ENCODE data around the gene SIK2. TPM values are rescaled to one million over a fixed set of nuclear protein-coding genes. Genes with fewer than 3 reads are reported as not detected.

SIK2 gene
- total RNA-seq, 4 donors from 2014 or later = 16.2 to 27.6 (median 20.9) TPM

DNA sequence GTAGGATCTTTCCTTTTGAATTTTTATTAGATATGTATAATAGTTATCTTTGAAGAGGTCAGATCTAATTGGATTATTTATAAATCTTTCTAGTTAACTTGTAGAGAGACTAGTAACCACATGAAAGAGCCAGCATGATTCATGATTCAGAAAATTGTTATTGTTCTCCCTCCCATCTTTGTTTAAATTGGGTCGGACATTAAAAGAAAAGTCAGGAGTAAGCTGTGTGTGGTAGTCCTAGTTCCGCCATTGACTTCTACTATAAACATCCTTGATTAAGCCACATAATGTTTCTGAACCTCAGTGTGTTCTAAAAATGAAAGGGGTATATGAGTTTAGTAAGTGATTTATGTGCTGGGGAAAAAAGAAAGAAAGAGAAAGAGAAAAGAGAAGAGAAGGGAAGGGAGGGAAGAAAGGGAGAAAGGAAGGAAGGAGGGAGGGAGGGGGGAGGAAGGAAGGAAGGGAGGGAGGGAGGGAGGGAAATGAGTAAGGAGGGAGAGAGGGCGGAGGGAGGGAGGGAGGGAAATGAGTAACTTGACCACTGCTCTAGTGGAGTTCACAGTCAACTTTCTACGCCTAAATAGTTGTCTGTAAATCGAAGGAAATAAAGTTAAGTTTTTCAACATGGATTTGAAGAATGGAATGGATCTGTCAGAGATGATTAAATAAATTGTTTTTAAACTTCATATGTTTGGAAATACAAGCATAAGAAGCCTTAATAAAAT is 32.9 kb downstream of the SIK2 start:
- no peaks in the 10 kb centered on the region for H3K9me3 ChIP-seq
- ATAC-seq = peak; percentile 41
- no peaks in the 10 kb centered on the region for H3K36me3 ChIP-seq
- H3K4me1 ChIP-seq = peaks cover 17 to 56% (median 22%) of the 10 kb centered on the region in 3 donors
- H3K4me3 ChIP-seq = no peak overlapping the region
- 29 to 32% methylated on average over 4 to 5 of the region's 5 CpGs for WGBS, 2 donors (ENCODE audit: low coverage in 1 of 2)
- H3K27ac ChIP-seq = peak overlapping the region; percentile 65 to 81 (median 76)
- TF ChIP-seq EP300 (IDR thresholded peaks at IDR 0.05) (no peak), POLR2AphosphoS5 (IDR thresholded peaks at IDR 0.05) (no peak), POLR2A (IDR thresholded peaks at IDR 0.05) (no peak)
- TF ChIP-seq, protein P1, sequence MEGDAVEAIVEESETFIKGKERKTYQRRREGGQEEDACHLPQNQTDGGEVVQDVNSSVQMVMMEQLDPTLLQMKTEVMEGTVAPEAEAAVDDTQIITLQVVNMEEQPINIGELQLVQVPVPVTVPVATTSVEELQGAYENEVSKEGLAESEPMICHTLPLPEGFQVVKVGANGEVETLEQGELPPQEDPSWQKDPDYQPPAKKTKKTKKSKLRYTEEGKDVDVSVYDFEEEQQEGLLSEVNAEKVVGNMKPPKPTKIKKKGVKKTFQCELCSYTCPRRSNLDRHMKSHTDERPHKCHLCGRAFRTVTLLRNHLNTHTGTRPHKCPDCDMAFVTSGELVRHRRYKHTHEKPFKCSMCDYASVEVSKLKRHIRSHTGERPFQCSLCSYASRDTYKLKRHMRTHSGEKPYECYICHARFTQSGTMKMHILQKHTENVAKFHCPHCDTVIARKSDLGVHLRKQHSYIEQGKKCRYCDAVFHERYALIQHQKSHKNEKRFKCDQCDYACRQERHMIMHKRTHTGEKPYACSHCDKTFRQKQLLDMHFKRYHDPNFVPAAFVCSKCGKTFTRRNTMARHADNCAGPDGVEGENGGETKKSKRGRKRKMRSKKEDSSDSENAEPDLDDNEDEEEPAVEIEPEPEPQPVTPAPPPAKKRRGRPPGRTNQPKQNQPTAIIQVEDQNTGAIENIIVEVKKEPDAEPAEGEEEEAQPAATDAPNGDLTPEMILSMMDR (IDR thresholded peaks at IDR 0.05) = no peak
- no peaks in the 10 kb centered on the region for H3K27me3 ChIP-seq

DNA sequence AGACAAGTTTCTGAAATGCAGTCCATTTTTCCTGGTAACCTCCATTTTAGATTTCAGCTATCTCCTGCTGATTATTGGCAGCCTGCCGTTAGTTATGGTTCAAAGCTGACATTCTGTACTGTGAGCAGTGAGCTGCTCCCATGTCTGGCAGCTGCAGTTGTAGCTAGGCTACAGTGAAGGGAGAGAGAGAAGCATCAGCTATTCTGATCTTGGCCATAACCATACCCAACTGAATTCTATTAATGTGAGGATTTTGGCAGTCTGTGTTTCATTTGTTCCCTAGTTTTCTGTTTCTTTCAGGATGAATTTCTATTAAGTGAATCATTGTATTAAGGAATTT is 33.4 kb downstream of the SIK2 start:
- H3K9me3 ChIP-seq = no peaks in the 10 kb centered on the region
- H3K27me3 ChIP-seq = no peaks in the 10 kb centered on the region
- H3K4me3 ChIP-seq = no peak overlapping the region
- TF ChIP-seq EP300 (IDR thresholded peaks at IDR 0.05) = no peak
- TF ChIP-seq, protein P1 (IDR thresholded peaks at IDR 0.05) = no peak
- no peak for TF ChIP-seq POLR2A (IDR thresholded peaks at IDR 0.05)
- no peak for TF ChIP-seq POLR2AphosphoS5 (IDR thresholded peaks at IDR 0.05)
- H3K4me1 ChIP-seq = peaks cover 17 to 61% (median 22%) of the 10 kb centered on the region in 3 donors
- peak; percentile 74 for ATAC-seq
- no peaks in the 10 kb centered on the region for H3K36me3 ChIP-seq
- H3K27ac ChIP-seq = peak overlapping the region; percentile 65 to 81 (median 76)
- 8 to 25% methylated on average over 1 of the region's 1 CpG for WGBS, 2 donors (ENCODE audit: low coverage in 1 of 2)

DNA sequence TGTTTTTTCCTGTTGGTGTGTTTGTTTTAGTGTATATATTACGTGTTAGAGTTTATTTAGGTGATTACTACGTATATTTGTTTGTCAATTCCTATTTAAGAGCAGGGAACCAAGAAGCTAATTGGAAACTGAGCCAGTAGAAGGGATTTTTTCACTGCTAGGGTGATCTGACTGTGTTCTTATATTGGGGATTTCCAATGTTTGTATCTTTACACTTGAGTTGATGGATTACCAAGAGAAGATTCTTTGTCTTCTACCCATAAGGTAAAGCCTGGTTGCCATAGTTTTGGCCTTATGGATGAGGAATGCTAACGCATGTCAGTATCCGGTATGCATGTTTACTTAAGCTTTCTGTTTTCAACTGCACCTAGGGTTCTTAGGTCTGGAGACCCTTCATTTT is 35.6 kb downstream of the SIK2 start:
- WGBS, 2 donors (ENCODE audit: low coverage in 1 of 2) = 94 to 97% methylated on average over 4 of the region's 4 CpGs
- no peak overlapping the region for H3K27ac ChIP-seq

DNA sequence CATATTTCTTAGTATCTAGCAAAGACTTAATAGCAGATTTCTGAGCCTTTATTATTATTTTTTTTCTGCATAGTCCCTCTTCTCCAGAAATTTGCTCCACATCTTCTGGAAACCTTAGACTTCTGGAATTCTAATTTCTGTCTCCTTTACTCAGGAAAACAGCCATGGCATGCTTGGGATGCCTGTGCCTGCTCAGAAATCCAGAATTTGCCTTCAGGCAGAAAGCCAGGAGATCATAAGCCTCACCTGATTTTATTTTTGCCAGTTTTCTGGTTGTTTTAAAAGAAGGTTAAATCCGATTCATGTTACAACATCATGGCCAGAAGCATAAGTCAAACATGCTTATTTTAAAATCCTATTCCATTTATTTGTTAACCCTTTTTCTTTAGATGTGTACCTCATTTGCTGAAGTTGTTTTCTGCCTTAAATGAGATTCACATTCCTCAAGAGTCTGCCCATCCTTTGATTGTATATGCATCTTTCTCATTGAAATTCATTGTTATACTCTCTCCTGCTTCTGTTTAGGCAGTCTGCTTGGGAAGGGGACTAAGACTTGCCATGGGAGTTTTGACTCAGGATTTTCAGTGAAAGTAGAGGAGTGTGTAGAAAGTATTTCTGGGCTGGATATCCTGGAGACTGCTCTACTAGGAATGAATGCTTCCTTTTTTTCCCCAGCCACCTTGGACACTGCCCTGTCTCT is 37.1 kb downstream of the SIK2 start:
- TF ChIP-seq, protein P1 (IDR thresholded peaks at IDR 0.05) = no peak
- no peak for TF ChIP-seq POLR2A (IDR thresholded peaks at IDR 0.05)
- no peak for TF ChIP-seq POLR2AphosphoS5 (IDR thresholded peaks at IDR 0.05)
- no peak for TF ChIP-seq EP300 (IDR thresholded peaks at IDR 0.05)
- Histone ChIP-seq H3K27me3 (no peaks in the 10 kb centered on the region), H3K4me1 (peaks cover 17 to 52% (median 22%) of the 10 kb centered on the region in 3 donors), H3K4me3 (no peak overlapping the region), H3K9me3 (no peaks in the 10 kb centered on the region), H3K36me3 (no peaks in the 10 kb centered on the region), H3K27ac (peak overlapping the region in 1 of 4 donors; percentile 1)
- no peak for ATAC-seq
- 67 to 82% methylated on average over 1 of the region's 1 CpG for WGBS, 2 donors (ENCODE audit: low coverage in 1 of 2)

More for the DNA sequence above, 35.6 kb downstream of the SIK2 start:
- Histone ChIP-seq H3K4me3 (no peak overlapping the region), H3K36me3 (no peaks in the 10 kb centered on the region), H3K4me1 (peaks cover 17 to 63% (median 22%) of the 10 kb centered on the region in 3 donors), H3K9me3 (no peaks in the 10 kb centered on the region), H3K27me3 (no peaks in the 10 kb centered on the region)
- TF ChIP-seq POLR2AphosphoS5 (IDR thresholded peaks at IDR 0.05) (no peak), POLR2A (IDR thresholded peaks at IDR 0.05) (no peak), EP300 (IDR thresholded peaks at IDR 0.05) (no peak)
- TF ChIP-seq, protein P1 (IDR thresholded peaks at IDR 0.05) = no peak
- ATAC-seq = no peak
